GM12878 (cell line): ENCODE results near the gene RRP1B. TPM values are rescaled to one million over a fixed set of nuclear protein-coding genes. Genes with fewer than 3 reads are reported as not detected.

Source experiments
- ATAC-seq: fragments of 200-7000 bp; cut with Tn5 transposase; 3 replicates; pipeline ENCODE4 v1.9.1; 2020; ENCODE audit warnings: mild to moderate bottlenecking, moderate library complexity
- BruUV-seq: library from RNA; stranded (reverse); fragments of 400-500 nt; replicated peaks from 2 replicates; lab custom pipeline; 2021; lab: Mats Ljungman, UMichigan
- CTCF ChIA-PET: fragments of 300-600 bp; sonication (Branson Sonifier 250); formaldehyde crosslinking; extraction: SDS; loops from one replicate; lab custom pipeline; 2021; ENCODE audit warnings: inconsistent platforms; lab: Yijun Ruan, JAX
- POLR2A ChIA-PET: fragments of 350-600 bp; formaldehyde crosslinking; extraction: SDS; loops from one replicate; lab custom pipeline; 2021; ENCODE audit warnings: inconsistent platforms; lab: Charles Lee
- RAD21 ChIA-PET: fragments of 300-600 bp; sonication (Branson Sonifier 250); formaldehyde crosslinking; loops from one replicate; lab custom pipeline; 2023; ENCODE audit warnings: antibody characterized with exemption; ENCODE audit not compliant: unreplicated experiment; lab: Charles Lee
- SMC1A ChIA-PET: fragments of 300-600 bp; sonication (Branson Sonifier 250); formaldehyde crosslinking; loops from one replicate; lab custom pipeline; 2023; ENCODE audit not compliant: unreplicated experiment, uncharacterized antibody; lab: Charles Lee
- DNase-seq: peaks from one replicate; pipeline ENCODE4 v3.0.0-alpha.2; 2011; ENCODE audit warnings: low read depth, low spot score
- FAIRE-seq: peaks from 3 replicates; lab custom pipeline; 2011; peaks lifted over from hg19 to GRCh38; lab: Jason Lieb, UNC
- H2AFZ ChIP-seq: 2 replicates; pipeline ENCODE4 v1.6.0; 2011; ENCODE audit warnings: low read depth, low read length, control low read depth; ENCODE audit not compliant: control insufficient read depth
- H3K27ac ChIP-seq: 2 replicates; pipeline ENCODE4 v1.5.1; 2011; ENCODE audit warnings: control low read depth; ENCODE audit not compliant: control insufficient read depth, insufficient read depth
- H3K27me3 ChIP-seq, 2 experiments: replicated peaks in 1 of 2; 2 replicates each; pipeline versions ENCODE4 v1.6.0 to v1.6.1; 2011; ENCODE audit warnings: low read length in 1 of 2; ENCODE audit not compliant: control insufficient read depth in 2 of 2, insufficient read depth in 2 of 2
- H3K36me3 ChIP-seq, 2 experiments: 2 replicates each; pipeline ENCODE4 v1.5.1; 2011; ENCODE audit warnings: low read length in 1 of 2; ENCODE audit not compliant: control insufficient read depth in 2 of 2, insufficient read depth in 2 of 2
- H3K4me1 ChIP-seq: 2 replicates; pipeline ENCODE4 v1.6.1; 2011; ENCODE audit warnings: mild to moderate bottlenecking, low read length, moderate library complexity, mixed read lengths; ENCODE audit not compliant: control insufficient read depth, insufficient read depth
- H3K4me2 ChIP-seq: 2 replicates; pipeline ENCODE4 v1.6.0; 2011; ENCODE audit warnings: control low read depth; ENCODE audit not compliant: control insufficient read depth, insufficient read depth
- H3K4me3 ChIP-seq: fragments of 200-600 bp; sonication (generic); 2 replicates; pipeline ENCODE4 v1.5.1; 2016
- H3K79me2 ChIP-seq: 2 replicates; pipeline ENCODE4 v1.6.0; 2011; ENCODE audit warnings: low read length; ENCODE audit not compliant: control insufficient read depth, insufficient read depth
- H3K9ac ChIP-seq: 2 replicates; pipeline ENCODE4 v1.8.0; 2011; ENCODE audit warnings: low read length, control low read depth, mixed read lengths; ENCODE audit not compliant: control insufficient read depth, insufficient read depth
- H3K9me3 ChIP-seq: replicated peaks from 3 replicates; pipeline ENCODE4 v1.5.1; 2011; ENCODE audit warnings: mild to moderate bottlenecking, low read length; ENCODE audit not compliant: control insufficient read depth, insufficient read depth
- H4K20me1 ChIP-seq: 2 replicates; pipeline ENCODE4 v1.6.0; 2011; ENCODE audit not compliant: control insufficient read depth, insufficient read depth
- EED ChIP-seq: sonication (generic); IDR thresholded peaks from 2 replicates; pipeline ENCODE4 v1.6.1; 2016; ENCODE audit warnings: antibody characterized with exemption, low read depth
- EGR1 ChIP-seq, 2 experiments: IDR thresholded peaks; 1 replicate in 1 of 2; 2 replicates in 1 of 2; pipeline ENCODE4 v1.6.1; 2011 to 2012; ENCODE audit warnings: low read depth in 2 of 2, low read length in 2 of 2, borderline replicate concordance in 1 of 2, mild to moderate bottlenecking in 1 of 2, moderate library complexity in 1 of 2
- IKZF2 ChIP-seq, 2 experiments: fragments of 450-650 bp; IDR thresholded peaks; 2 replicates each; pipeline ENCODE4 v1.6.1; 2017; ENCODE audit warnings: mild to moderate bottlenecking in 2 of 2, moderate library complexity in 2 of 2
- RAD21 ChIP-seq: IDR thresholded peaks from 2 replicates; pipeline ENCODE4 v1.6.1; 2011; ENCODE audit warnings: mild to moderate bottlenecking, low read depth, low read length, moderate library complexity; ENCODE audit not compliant: insufficient read depth
- RUNX3 ChIP-seq: IDR thresholded peaks from 2 replicates; pipeline ENCODE4 v1.6.1; 2012; ENCODE audit warnings: low read length, inconsistent platforms
- SMC3 ChIP-seq: IDR thresholded peaks from 2 replicates; pipeline ENCODE4 v1.6.1; 2011; ENCODE audit warnings: low read length, improper control_type of control experiment, borderline replicate concordance
- SPI1 ChIP-seq: IDR thresholded peaks from 2 replicates; pipeline ENCODE4 v1.6.1; 2011; ENCODE audit warnings: low read depth, mild to moderate bottlenecking, low read length, moderate library complexity, borderline replicate concordance; ENCODE audit not compliant: insufficient read depth
- YY1 ChIP-seq: IDR thresholded peaks from 2 replicates; pipeline ENCODE4 v1.6.1; 2011; ENCODE audit warnings: low read depth, mild to moderate bottlenecking, low read length
- ZNF217 ChIP-seq: fragments of 450-650 bp; IDR thresholded peaks from 2 replicates; pipeline ENCODE4 v1.6.1; 2017; ENCODE audit warnings: antibody characterized with exemption, mild to moderate bottlenecking
- WGBS: methylation state at CpG from one replicate; pipeline ENCODE4 v1.1.6; 2016; ENCODE audit warnings: low lambda C conversion rate; ENCODE audit not compliant: insufficient replicate concordance, insufficient coverage; ENCODE audit errors: missing lambda C conversion rate; 5-methylcytosine and 5-hydroxymethylcytosine counted together
- in situ Hi-C: fragments of 300-500 bp; cut with MboI; formaldehyde crosslinking; loops from 9 replicates; pipeline ENCODE4 v1.14.3; 2018; ENCODE audit warnings: mixed read lengths
- intact Hi-C: fragments of 100-400 bp; cut with micrococcal nuclease; formaldehyde crosslinking; loops from one replicate; pipeline ENCODE4 v1.14.2; 2022; ENCODE audit not compliant: unreplicated experiment
- polyA plus RNA-seq, 11 experiments: library from polyadenylated mRNA; depleted of rRNA in 4 of 11; unstranded in 6 of 11; stranded (reverse) in 5 of 11; fragments of >200 nt; fragmentation: Nextera tagmentation in 4 of 11; fragmentation: Illumina TruSeq in 1 of 11; extraction: Ambion mirVana in 4 of 11; extraction: Trizol in 1 of 11; gene quantifications; 1 replicate in 1 of 11; 2 replicates in 10 of 11; pipeline versions ENCODE4 v1.2.1 to v1.2.3, GENCODE V29; 2011 to 2016; ENCODE audit warnings: inconsistent platforms in 2 of 11, missing spikeins in 2 of 11, low read depth in 1 of 11
- total RNA-seq, 4 experiments: library from RNA; depleted of rRNA in 3 of 4; stranded (reverse); fragments of >200 nt in 3 of 4; fragmentation: Illumina TruSeq in 1 of 4; extraction: Trizol in 1 of 4; gene quantifications; 2 replicates each; pipeline versions ENCODE4 v1.2.1 to v1.2.3, GENCODE V29; 2013 to 2021
- TF ChIP-seq, protein P1 (sequence below): IDR thresholded peaks from 2 replicates; pipeline ENCODE4 v1.6.1; 2011; ENCODE audit warnings: low read depth, mild to moderate bottlenecking, low read length, moderate library complexity, borderline replicate concordance; ENCODE audit errors: extremely low read depth
- TF ChIP-seq, protein P2 (sequence below), 3 experiments: IDR thresholded peaks in 2 of 3; conservative IDR thresholded peaks in 1 of 3; 2 replicates each; pipeline ENCODE4 v1.5.1; 2011; ENCODE audit warnings: low read depth in 3 of 3, low read length in 3 of 3, mild to moderate bottlenecking in 3 of 3, control low read depth in 2 of 3, moderate library complexity in 2 of 3, inconsistent platforms in 1 of 3, mixed read lengths in 1 of 3; ENCODE audit not compliant: control insufficient read depth in 2 of 3, insufficient read depth in 1 of 3; ENCODE audit errors: extremely low read depth in 1 of 3
- TF ChIP-seq, protein P3 (sequence below): fragments of 450-650 bp; IDR thresholded peaks from 2 replicates; pipeline ENCODE4 v1.6.1; 2018; ENCODE audit warnings: borderline replicate concordance, mild to moderate bottlenecking; ENCODE audit not compliant: partially characterized antibody
- TF ChIP-seq, protein P4 (sequence below): IDR thresholded peaks from 2 replicates; pipeline ENCODE4 v1.6.1; 2012; ENCODE audit warnings: low read length, inconsistent platforms

Gene RRP1B
- total and polyA plus RNA-seq, 10 of the 15 experiments (the other 5 are each of a cell fraction or from before 2014, with no cell fraction given): 8.1 to 57.4 (median 38.1) TPM

DNA sequence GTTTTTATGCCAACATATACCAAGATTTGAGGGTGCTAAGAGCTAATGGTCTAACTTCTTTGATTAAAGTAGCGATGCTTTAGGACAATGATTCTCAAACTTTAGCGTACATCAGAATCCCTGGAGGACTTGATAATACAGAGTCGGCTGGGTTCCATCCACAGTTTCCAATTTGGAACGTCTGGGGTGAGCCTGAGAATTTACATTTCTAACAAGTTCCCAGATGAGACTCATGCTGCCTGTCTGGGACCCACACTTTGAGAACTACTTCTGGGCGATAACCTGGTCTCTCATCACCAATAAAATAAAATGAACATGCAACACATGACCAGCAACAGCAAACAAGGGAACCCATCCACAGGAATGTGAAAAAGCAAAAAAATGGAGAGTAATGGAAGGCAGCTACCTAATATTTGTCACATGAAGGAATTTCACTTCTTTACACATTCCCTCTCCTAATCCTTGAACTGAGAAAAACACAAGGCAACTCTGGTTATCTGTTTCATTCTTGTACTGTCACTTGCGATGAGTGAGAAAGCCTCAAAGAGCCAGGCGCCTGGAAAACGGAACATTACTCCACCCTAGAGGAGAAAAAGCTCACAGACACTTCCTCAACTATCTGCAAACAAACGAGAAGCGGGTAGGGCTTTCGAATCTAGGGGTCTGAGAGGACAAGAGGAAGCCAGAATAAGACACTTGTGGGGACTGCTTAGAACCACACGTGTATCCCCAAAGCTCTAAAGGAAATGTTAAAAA lies 14.0 kb upstream of the RRP1B start:
- no TSS peak for BruUV-seq
- peak overlapping the region; percentile 30 for H2AFZ ChIP-seq
- ChIA-PET RAD21 (interaction anchor here (0.7 to 2.2 kb wide), 9 partner anchors 16 to 453 kb away, joined by 3 to 7 read pairs (median 3); no protein-coding TSS in a partner anchor), SMC1A (interaction anchor here (0.6 to 2.2 kb wide), 13 partner anchors 17 to 441 kb away, joined by 3 to 12 read pairs (median 4); no protein-coding TSS in a partner anchor), CTCF (interaction anchor here (0.7 to 3.9 kb wide), 22 partner anchors 9 to 752 kb away, joined by 3 to 41 read pairs (median 5); partner anchors contain the start of gene NDUFV3)
- H3K79me2 ChIP-seq: no peaks in the 10 kb centered on the region
- DNase-seq (no peak), ATAC-seq (peak; percentile 83)
- no peak overlapping the region for H3K4me3 ChIP-seq
- no peaks in the 10 kb centered on the region for H3K27me3 ChIP-seq
- H3K4me1 ChIP-seq: peaks cover 11% of the 10 kb centered on the region; the same call in 1 of the 2 replicates
- H3K36me3 ChIP-seq: no peaks in the 10 kb centered on the region
- H3K4me2 ChIP-seq: peak overlapping the region; percentile 7; the same call in 1 of the 2 replicates
- in situ Hi-C loops: loop anchor here (5.0 kb wide), 1 partner anchor 33 kb away; no protein-coding TSS in a partner anchor
- H3K9ac ChIP-seq: peak overlapping the region; percentile 13; the same call in 1 of the 2 replicates
- intact Hi-C loops: loop anchor here (1.0 to 5.0 kb wide), 2 partner anchors 293 to 338 kb away; no protein-coding TSS in a partner anchor
- H4K20me1 ChIP-seq: no peaks in the 10 kb centered on the region
- TF ChIP-seq, protein P1, sequence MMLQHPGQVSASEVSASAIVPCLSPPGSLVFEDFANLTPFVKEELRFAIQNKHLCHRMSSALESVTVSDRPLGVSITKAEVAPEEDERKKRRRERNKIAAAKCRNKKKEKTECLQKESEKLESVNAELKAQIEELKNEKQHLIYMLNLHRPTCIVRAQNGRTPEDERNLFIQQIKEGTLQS: no peak
- 0 out of 2 replicates have a peak, but pooled peaks have one; percentile 12 for TF ChIP-seq YY1
- no peak for TF ChIP-seq ZNF217
- TF ChIP-seq, protein P2, sequence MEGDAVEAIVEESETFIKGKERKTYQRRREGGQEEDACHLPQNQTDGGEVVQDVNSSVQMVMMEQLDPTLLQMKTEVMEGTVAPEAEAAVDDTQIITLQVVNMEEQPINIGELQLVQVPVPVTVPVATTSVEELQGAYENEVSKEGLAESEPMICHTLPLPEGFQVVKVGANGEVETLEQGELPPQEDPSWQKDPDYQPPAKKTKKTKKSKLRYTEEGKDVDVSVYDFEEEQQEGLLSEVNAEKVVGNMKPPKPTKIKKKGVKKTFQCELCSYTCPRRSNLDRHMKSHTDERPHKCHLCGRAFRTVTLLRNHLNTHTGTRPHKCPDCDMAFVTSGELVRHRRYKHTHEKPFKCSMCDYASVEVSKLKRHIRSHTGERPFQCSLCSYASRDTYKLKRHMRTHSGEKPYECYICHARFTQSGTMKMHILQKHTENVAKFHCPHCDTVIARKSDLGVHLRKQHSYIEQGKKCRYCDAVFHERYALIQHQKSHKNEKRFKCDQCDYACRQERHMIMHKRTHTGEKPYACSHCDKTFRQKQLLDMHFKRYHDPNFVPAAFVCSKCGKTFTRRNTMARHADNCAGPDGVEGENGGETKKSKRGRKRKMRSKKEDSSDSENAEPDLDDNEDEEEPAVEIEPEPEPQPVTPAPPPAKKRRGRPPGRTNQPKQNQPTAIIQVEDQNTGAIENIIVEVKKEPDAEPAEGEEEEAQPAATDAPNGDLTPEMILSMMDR (IDR thresholded peaks at IDR 0.05 in 2 of 3, conservative IDR thresholded peaks at IDR 0.05 in 1 of 3; ENCODE audit: control insufficient read depth in 2 of 3, extremely low read depth in 1 of 3, insufficient read depth in 1 of 3, low read depth in 3 of 3, low read length in 3 of 3): peak; percentile 43 to 69 (median 52); a peak in 5 of 6 replicates
- TF ChIP-seq, protein P3, sequence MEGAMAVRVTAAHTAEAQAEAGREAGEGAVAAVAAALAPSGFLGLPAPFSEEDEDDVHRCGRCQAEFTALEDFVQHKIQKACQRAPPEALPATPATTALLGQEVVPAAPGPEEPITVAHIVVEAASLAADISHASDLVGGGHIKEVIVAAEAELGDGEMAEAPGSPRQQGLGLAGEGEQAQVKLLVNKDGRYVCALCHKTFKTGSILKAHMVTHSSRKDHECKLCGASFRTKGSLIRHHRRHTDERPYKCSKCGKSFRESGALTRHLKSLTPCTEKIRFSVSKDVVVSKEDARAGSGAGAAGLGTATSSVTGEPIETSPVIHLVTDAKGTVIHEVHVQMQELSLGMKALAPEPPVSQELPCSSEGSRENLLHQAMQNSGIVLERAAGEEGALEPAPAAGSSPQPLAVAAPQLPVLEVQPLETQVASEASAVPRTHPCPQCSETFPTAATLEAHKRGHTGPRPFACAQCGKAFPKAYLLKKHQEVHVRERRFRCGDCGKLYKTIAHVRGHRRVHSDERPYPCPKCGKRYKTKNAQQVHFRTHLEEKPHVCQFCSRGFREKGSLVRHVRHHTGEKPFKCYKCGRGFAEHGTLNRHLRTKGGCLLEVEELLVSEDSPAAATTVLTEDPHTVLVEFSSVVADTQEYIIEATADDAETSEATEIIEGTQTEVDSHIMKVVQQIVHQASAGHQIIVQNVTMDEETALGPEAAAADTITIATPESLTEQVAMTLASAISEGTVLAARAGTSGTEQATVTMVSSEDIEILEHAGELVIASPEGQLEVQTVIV: no peak
- TF ChIP-seq SMC3: peak; percentile 52; the same call in 1 of the 2 replicates
- 0 out of 2 replicates have a peak, but pooled peaks have one; percentile 10 for TF ChIP-seq RUNX3
- TF ChIP-seq SPI1: peak; percentile 56; the same call in 1 of the 2 replicates
- no peak for TF ChIP-seq EGR1 (IDR thresholded peaks at IDR 0.05; ENCODE audit: borderline replicate concordance in 1 of 2, low read depth in 2 of 2, low read length in 2 of 2)
- TF ChIP-seq, protein P4, sequence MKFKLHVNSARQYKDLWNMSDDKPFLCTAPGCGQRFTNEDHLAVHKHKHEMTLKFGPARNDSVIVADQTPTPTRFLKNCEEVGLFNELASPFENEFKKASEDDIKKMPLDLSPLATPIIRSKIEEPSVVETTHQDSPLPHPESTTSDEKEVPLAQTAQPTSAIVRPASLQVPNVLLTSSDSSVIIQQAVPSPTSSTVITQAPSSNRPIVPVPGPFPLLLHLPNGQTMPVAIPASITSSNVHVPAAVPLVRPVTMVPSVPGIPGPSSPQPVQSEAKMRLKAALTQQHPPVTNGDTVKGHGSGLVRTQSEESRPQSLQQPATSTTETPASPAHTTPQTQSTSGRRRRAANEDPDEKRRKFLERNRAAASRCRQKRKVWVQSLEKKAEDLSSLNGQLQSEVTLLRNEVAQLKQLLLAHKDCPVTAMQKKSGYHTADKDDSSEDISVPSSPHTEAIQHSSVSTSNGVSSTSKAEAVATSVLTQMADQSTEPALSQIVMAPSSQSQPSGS: no peak
- peak; percentile 22 to 23; a peak in 1 of 4 replicates for TF ChIP-seq IKZF2 (IDR thresholded peaks at IDR 0.05)
- peak; percentile 84 for TF ChIP-seq RAD21
- TF ChIP-seq EED: 0 out of 2 replicates have a peak, but pooled peaks have one; percentile 18
- TF ChIP-seq, all 136 proteins: peak for 8
- WGBS: 36% methylated on average over 12 of the region's 12 CpGs
- POLR2A ChIA-PET: interaction anchor here (0.6 kb wide), 1 partner anchor 48 kb away, joined by 3 read pairs; no protein-coding TSS in a partner anchor
- peak; percentile 95 for FAIRE-seq
- Histone ChIP-seq H3K27ac (no peak overlapping the region), H3K9me3 (no peaks in the 10 kb centered on the region)
